CD4-positive, alpha-beta T cell treated with Interleukin-17A for 4 hours (primary cell): ENCODE results near the gene CDNF.
"Not testable (repeated sequence)": the region's sequence is repeated elsewhere in the genome, so short reads cannot be mapped to it uniquely, and the experiment has no call there.

Source experiments
- DNase-seq: peaks from one replicate; pipeline ENCODE4 v3.0.0-alpha.2; 2020; ENCODE audit warnings: mixed read lengths

The CDNF gene

GRCh38 chr10:14838582-14839304, 906 bp upstream of the CDNF start:
- peak; percentile 19 for DNase-seq

GRCh38 chr10:14837003-14837756, 657 bp downstream of the CDNF start:
- DNase-seq = no peak

GRCh38 chr10:14836208-14836607, 1.6 kb downstream of the CDNF start:
- DNase-seq = no peak

GRCh38 chr10:14833106-14833505, 4.7 kb downstream of the CDNF start:
- no peak for DNase-seq

- DNase-seq = no peak
Observed at GRCh38 chr10:14826076-14826829, 11.6 kb downstream of the CDNF start.

- no peak for DNase-seq
Observed at GRCh38 chr10:14823966-14824365, 13.9 kb downstream of the CDNF start.

- DNase-seq = peak; percentile 65
Observed at GRCh38 chr10:14822879-14823755, 14.7 kb downstream of the CDNF start.

- DNase-seq = no peak
Observed at GRCh38 chr10:14821635-14822375, 16.0 kb downstream of the CDNF start.

- no peak for DNase-seq
Observed at GRCh38 chr10:14820775-14821154, 17.1 kb downstream of the CDNF start.

- DNase-seq = no peak
Observed at GRCh38 chr10:14820010-14820774, 17.6 kb downstream of the CDNF start.

- DNase-seq = not testable (repeated sequence)
Observed at GRCh38 chr10:14816717-14817116, 21.1 kb downstream of the CDNF start.

- no peak for DNase-seq
Observed at GRCh38 chr10:14815681-14816080, 22.2 kb downstream of the CDNF start.

GRCh38 chr10:14812271-14812670, 25.6 kb downstream of the CDNF start:
- DNase-seq = no peak

- no peak for DNase-seq
Observed at GRCh38 chr10:14810969-14811953, 26.6 kb downstream of the CDNF start.

- no peak for DNase-seq
Observed at GRCh38 chr10:14806318-14806717, 31.5 kb downstream of the CDNF start.

- DNase-seq = no peak
Observed at GRCh38 chr10:14803827-14804226, 34.0 kb downstream of the CDNF start.

- DNase-seq = peak; percentile 4
Observed at GRCh38 chr10:14801723-14802122, 36.1 kb downstream of the CDNF start.

- no peak for DNase-seq
Observed at GRCh38 chr10:14800397-14800796, 37.4 kb downstream of the CDNF start.

- DNase-seq = no peak
Observed at GRCh38 chr10:14798636-14799035, 39.2 kb downstream of the CDNF start.

GRCh38 chr10:14787938-14788337, 49.9 kb downstream of the CDNF start:
- DNase-seq = no peak
